CD14-positive monocyte (primary cell): ENCODE data around the gene NCL. TPM values are rescaled to one million over a fixed set of nuclear protein-coding genes. Genes with fewer than 3 reads are reported as not detected.
A peak's percentile ranks its signal among the peaks of the same experiment; 100 is the strongest.

Experiments used
- DNase-seq, 3 donors: peaks; one replicate each; pipeline ENCODE4 v3.0.0-alpha.2; 2011 to 2022
- H2AFZ ChIP-seq: 2 replicates; pipeline ENCODE4 v1.6.0; 2012; ENCODE audit warnings: mild to moderate bottlenecking, low read depth, low read length, inconsistent platforms; ENCODE audit not compliant: insufficient read depth, poor library complexity, severe bottlenecking
- H3K27ac ChIP-seq, 2 donors: 1 replicate in 1 of 2; 2 replicates in 1 of 2; pipeline ENCODE4 v1.5.1; 2012 to 2013; ENCODE audit warnings: low read length in 2 of 2, control low read depth in 1 of 2, inconsistent platforms in 1 of 2, low read depth in 1 of 2, mild to moderate bottlenecking in 1 of 2
- H3K27me3 ChIP-seq, 2 donors: one replicate each; pipeline versions ENCODE4 v1.6.0 to v1.6.1; 2011 to 2013; ENCODE audit warnings: low read length in 2 of 2; ENCODE audit not compliant: control insufficient read depth in 2 of 2, insufficient read depth in 2 of 2
- H3K36me3 ChIP-seq, 2 donors: replicated peaks in 1 of 2; 1 replicate in 1 of 2; 2 replicates in 1 of 2; pipeline versions ENCODE4 v1.5.1 to v1.6.1; 2012 to 2013; ENCODE audit warnings: low read length in 2 of 2, control low read depth in 1 of 2, inconsistent platforms in 1 of 2, mild to moderate bottlenecking in 1 of 2; ENCODE audit not compliant: insufficient read depth in 2 of 2, control insufficient read depth in 1 of 2
- H3K4me1 ChIP-seq, 2 donors: 1 replicate in 1 of 2; 2 replicates in 1 of 2; pipeline versions ENCODE4 v1.5.1 to v1.6.1; 2012 to 2013; ENCODE audit warnings: low read length in 2 of 2, control low read depth in 1 of 2, inconsistent platforms in 1 of 2, mild to moderate bottlenecking in 1 of 2, moderate library complexity in 1 of 2; ENCODE audit not compliant: insufficient read depth in 2 of 2, control insufficient read depth in 1 of 2
- H3K4me2 ChIP-seq: replicated peaks from 2 replicates; pipeline ENCODE3; 2012; ENCODE audit warnings: low read length, moderate library complexity, mild to moderate bottlenecking; ENCODE audit not compliant: poor library complexity, severe bottlenecking; ENCODE audit errors: extremely low read depth
- H3K4me3 ChIP-seq, 3 experiments: fragments of 200-600 bp in 1 of 3; sonication (generic) in 1 of 3; replicated peaks in 1 of 3; 1 replicate in 2 of 3; 2 replicates in 1 of 3; pipeline ENCODE4 v1.5.1; 2011 to 2013; ENCODE audit warnings: low read length in 3 of 3, mild to moderate bottlenecking in 3 of 3, control low read depth in 2 of 3, low read depth in 2 of 3, inconsistent platforms in 1 of 3, moderate library complexity in 1 of 3
- H3K79me2 ChIP-seq: 2 replicates; pipeline ENCODE4 v1.6.0; 2012; ENCODE audit warnings: mild to moderate bottlenecking, control low read depth, inconsistent platforms, low read length, moderate library complexity; ENCODE audit not compliant: insufficient read depth
- H3K9ac ChIP-seq: 2 replicates; pipeline ENCODE4 v1.6.0; 2017; ENCODE audit warnings: low read length, mild to moderate bottlenecking; ENCODE audit not compliant: insufficient read depth, poor library complexity, severe bottlenecking
- H3K9me3 ChIP-seq, 2 donors: replicated peaks in 1 of 2; 1 replicate in 1 of 2; 2 replicates in 1 of 2; pipeline versions ENCODE4 v1.5.1 to v1.6.1; 2012 to 2013; ENCODE audit warnings: low read length in 2 of 2, control low read depth in 1 of 2; ENCODE audit not compliant: control insufficient read depth in 1 of 2, insufficient read depth in 1 of 2
- H4K20me1 ChIP-seq: 2 replicates; pipeline ENCODE4 v1.6.0; 2012; ENCODE audit warnings: mild to moderate bottlenecking, low read length, control low read depth, moderate library complexity; ENCODE audit not compliant: insufficient read depth
- H3K27ac Mint-ChIP-seq, 7 donors: one replicate each; pipeline ENCODE4 v1.8.0; 2020; ENCODE audit warnings: mild to moderate bottlenecking in 7 of 7, mixed read lengths in 7 of 7, moderate library complexity in 6 of 7, inconsistent platforms in 2 of 7
- H3K27me3 Mint-ChIP-seq, 3 donors: one replicate each; pipeline ENCODE4 v1.8.0; 2021 to 2022; ENCODE audit warnings: low read depth in 3 of 3, mild to moderate bottlenecking in 3 of 3, mixed read lengths in 3 of 3, moderate library complexity in 3 of 3, inconsistent platforms in 1 of 3
- H3K36me3 Mint-ChIP-seq, 2 donors: one replicate each; pipeline ENCODE4 v1.8.0; 2020; ENCODE audit warnings: mixed read lengths in 2 of 2, inconsistent platforms in 1 of 2, mild to moderate bottlenecking in 1 of 2
- H3K4me1 Mint-ChIP-seq: one replicate; pipeline ENCODE4 v1.8.0; 2020; ENCODE audit warnings: mild to moderate bottlenecking, mixed read lengths
- H3K4me3 Mint-ChIP-seq, 2 donors: one replicate each; pipeline ENCODE4 v1.8.0; 2020; ENCODE audit warnings: mild to moderate bottlenecking in 2 of 2, mixed read lengths in 2 of 2, moderate library complexity in 1 of 2
- H3K9me3 Mint-ChIP-seq, 7 donors: one replicate each; pipeline ENCODE4 v1.8.0; 2020 to 2022; ENCODE audit warnings: mixed read lengths in 7 of 7, mild to moderate bottlenecking in 6 of 7, moderate library complexity in 6 of 7, inconsistent platforms in 2 of 7
- CTCF ChIP-seq: fragments of 200-600 bp; IDR thresholded peaks from one replicate; pipeline ENCODE4 v1.8.0; 2022; ENCODE audit warnings: antibody characterized with exemption, mild to moderate bottlenecking
- WGBS: methylation state at CpG from one replicate; pipeline ENCODE4 v1.1.5; 2013; ENCODE audit warnings: missing lambda C conversion rate; ENCODE audit not compliant: insufficient coverage; 5-methylcytosine and 5-hydroxymethylcytosine counted together
- intact Hi-C, 2 donors: fragments of 100-400 bp; cut with micrococcal nuclease; formaldehyde crosslinking; loops; one replicate each; pipeline versions ENCODE4 v1.15.0 to v1.15.1; 2023
- polyA plus RNA-seq, 3 donors: library from polyadenylated mRNA; depleted of rRNA in 1 of 3; unstranded in 2 of 3; stranded (reverse) in 1 of 3; fragments of 300-500 nt in 2 of 3; fragments of >200 nt in 1 of 3; fragmentation: Illumina TruSeq in 2 of 3; gene quantifications; 1 replicate in 2 of 3; 2 replicates in 1 of 3; pipeline ENCODE4 v1.2.3, GENCODE V29; 2012 to 2021

The NCL gene
- polyA plus RNA-seq, 3 donors = 26.2 to 143 (median 106) TPM

GRCh38 chr2:231412618-231412963 lies 51.7 kb downstream of the NCL start:
- no peak for TF ChIP-seq CTCF
- H2AFZ ChIP-seq = peak overlapping the region; percentile 80
- H3K4me1 ChIP-seq = peaks cover 5 to 13% of the 10 kb centered on the region in 2 donors
- H3K36me3 Mint-ChIP-seq = no peaks in the 10 kb centered on the region
- peak overlapping the region; percentile 83 for H3K4me2 ChIP-seq
- no peak for DNase-seq
- peak overlapping the region; percentile 49 for H3K9ac ChIP-seq
- H3K27me3 ChIP-seq = peaks cover 8 to 21% of the 10 kb centered on the region in 2 donors
- peaks cover 23 to 32% (median 25%) of the 10 kb centered on the region in 3 donors for H3K27me3 Mint-ChIP-seq
- H3K36me3 ChIP-seq = no peaks in the 10 kb centered on the region
- H3K27ac ChIP-seq = no peak overlapping the region
- H3K27ac Mint-ChIP-seq = peak overlapping the region in 1 of 7 donors; percentile 36
- intact Hi-C loops = loop anchor here (5.0 kb wide), 2 partner anchors 115 to 185 kb away; no protein-coding TSS in a partner anchor
- no peaks in the 10 kb centered on the region for H3K79me2 ChIP-seq
- 69% methylated on average over 7 of the region's 9 CpGs for WGBS
- H3K9me3 ChIP-seq = peaks cover 11 to 15% of the 10 kb centered on the region in 2 donors
- H3K4me3 ChIP-seq = peak overlapping the region in 1 of 3 experiments; percentile 67
- peak overlapping the region; percentile 56 to 87 for H3K4me3 Mint-ChIP-seq
- H3K4me1 Mint-ChIP-seq = peaks cover 9% of the 10 kb centered on the region
- peaks cover 12 to 28% (median 18%) of the 10 kb centered on the region in 7 donors for H3K9me3 Mint-ChIP-seq
- no peaks in the 10 kb centered on the region for H4K20me1 ChIP-seq

GRCh38 chr2:231411831-231412617 lies 52.3 kb downstream of the NCL start:
- Histone ChIP-seq H3K4me1 (peaks cover 5 to 13% of the 10 kb centered on the region in 2 donors), H3K36me3 (no peaks in the 10 kb centered on the region), H3K79me2 (no peaks in the 10 kb centered on the region), H2AFZ (peak overlapping the region; percentile 80), H3K4me2 (peak overlapping the region; percentile 83), H3K4me3 (peak overlapping the region in 2 of 3 experiments; percentile 4 to 67), H3K9ac (peak overlapping the region; percentile 49), H3K9me3 (peaks cover 11 to 15% of the 10 kb centered on the region in 2 donors), H3K27ac (no peak overlapping the region), H4K20me1 (no peaks in the 10 kb centered on the region), H3K27me3 (peaks cover 8 to 21% of the 10 kb centered on the region in 2 donors)
- TF ChIP-seq CTCF = peak; percentile 76
- WGBS = 2% methylated on average over 57 of the region's 67 CpGs
- Mint-ChIP-seq H3K27ac (peak overlapping the region in 1 of 7 donors; percentile 36), H3K9me3 (peaks cover 12 to 28% (median 18%) of the 10 kb centered on the region in 7 donors), H3K27me3 (peaks cover 23 to 30% (median 25%) of the 10 kb centered on the region in 3 donors), H3K36me3 (no peaks in the 10 kb centered on the region), H3K4me1 (peaks cover 9% of the 10 kb centered on the region), H3K4me3 (peak overlapping the region; percentile 56 to 87)
- peak; percentile 28 to 58 (median 35) for DNase-seq
- intact Hi-C loops = loop anchor here (5.0 kb wide), 2 partner anchors 115 to 185 kb away; no protein-coding TSS in a partner anchor
